NCI-H146 (cell line): ENCODE measurements around the gene DACT1.
"Not testable (repeated sequence)": the region's sequence is repeated elsewhere in the genome, so short reads cannot be mapped to it uniquely, and the experiment has no call there.

Source experiments
- DNase-seq: peaks from one replicate; lab custom pipeline; 2025; lab: John Stamatoyannopoulos, UW

DACT1 gene

GRCh38 chr14:58637391-58638230, at the start of gene DACT1:
TSS of gene DACT1 (plus strand) at chr14:58637962. CDS start at chr14:58638203, 241 bp downstream.
- DNase-seq, result peak; percentile 63

- not testable (repeated sequence) for DNase-seq
Measured at GRCh38 chr14:58588321-58588720, 49.4 kb upstream of the DACT1 start.

- no peak for DNase-seq
Measured at GRCh38 chr14:58593977-58594376, 43.8 kb upstream of the DACT1 start.

- DNase-seq, result no peak
Measured at GRCh38 chr14:58597041-58597440, 40.7 kb upstream of the DACT1 start.

- no peak for DNase-seq
Measured at GRCh38 chr14:58598028-58598803, 39.5 kb upstream of the DACT1 start.

- DNase-seq, result no peak
Measured at GRCh38 chr14:58598804-58599525, 38.8 kb upstream of the DACT1 start.

GRCh38 chr14:58599707-58600106, 38.1 kb upstream of the DACT1 start:
- no peak for DNase-seq

- DNase-seq, result no peak
Measured at GRCh38 chr14:58605465-58605864, 32.3 kb upstream of the DACT1 start.

GRCh38 chr14:58607131-58607951, 30.4 kb upstream of the DACT1 start:
- DNase-seq, result no peak

GRCh38 chr14:58607952-58608317, 29.8 kb upstream of the DACT1 start:
- no peak for DNase-seq

- no peak for DNase-seq
Measured at GRCh38 chr14:58617619-58618018, 20.1 kb upstream of the DACT1 start.

GRCh38 chr14:58620011-58620410, 17.8 kb upstream of the DACT1 start:
- no peak for DNase-seq

- DNase-seq, result no peak
Measured at GRCh38 chr14:58625438-58625837, 12.3 kb upstream of the DACT1 start.

- DNase-seq, result no peak
Measured at GRCh38 chr14:58626431-58626831, 11.3 kb upstream of the DACT1 start.

- no peak for DNase-seq
Measured at GRCh38 chr14:58628406-58628805, 9.4 kb upstream of the DACT1 start.

GRCh38 chr14:58629281-58629680, 8.5 kb upstream of the DACT1 start:
- DNase-seq, result no peak

- DNase-seq, result no peak
Measured at GRCh38 chr14:58631732-58632131, 6.0 kb upstream of the DACT1 start.

GRCh38 chr14:58633831-58634230, 3.9 kb upstream of the DACT1 start:
- DNase-seq, result no peak

GRCh38 chr14:58634406-58635090, 3.2 kb upstream of the DACT1 start:
- DNase-seq, result no peak

GRCh38 chr14:58635091-58635830, 2.5 kb upstream of the DACT1 start:
- DNase-seq, result peak; percentile 1
